Activated naive CD8-positive, alpha-beta T cell (primary cell): ENCODE data around the gene NOXO1.

ENCODE experiments used
- H3K27ac Mint-ChIP-seq: one replicate; pipeline ENCODE4 v1.8.0; 2021; ENCODE audit warnings: mixed read lengths
- H3K27me3 Mint-ChIP-seq: one replicate; pipeline ENCODE4 v1.8.0; 2021; ENCODE audit warnings: mixed read lengths
- H3K36me3 Mint-ChIP-seq: one replicate; pipeline ENCODE4 v1.8.0; 2021; ENCODE audit warnings: mixed read lengths
- H3K4me1 Mint-ChIP-seq: one replicate; pipeline ENCODE4 v1.8.0; 2021; ENCODE audit warnings: low read depth, mixed read lengths
- H3K4me3 Mint-ChIP-seq: one replicate; pipeline ENCODE4 v1.8.0; 2021; ENCODE audit warnings: mild to moderate bottlenecking, mixed read lengths
- H3K9me3 Mint-ChIP-seq: one replicate; pipeline ENCODE4 v1.8.0; 2021; ENCODE audit warnings: low read depth, mixed read lengths

The NOXO1 gene

DNA sequence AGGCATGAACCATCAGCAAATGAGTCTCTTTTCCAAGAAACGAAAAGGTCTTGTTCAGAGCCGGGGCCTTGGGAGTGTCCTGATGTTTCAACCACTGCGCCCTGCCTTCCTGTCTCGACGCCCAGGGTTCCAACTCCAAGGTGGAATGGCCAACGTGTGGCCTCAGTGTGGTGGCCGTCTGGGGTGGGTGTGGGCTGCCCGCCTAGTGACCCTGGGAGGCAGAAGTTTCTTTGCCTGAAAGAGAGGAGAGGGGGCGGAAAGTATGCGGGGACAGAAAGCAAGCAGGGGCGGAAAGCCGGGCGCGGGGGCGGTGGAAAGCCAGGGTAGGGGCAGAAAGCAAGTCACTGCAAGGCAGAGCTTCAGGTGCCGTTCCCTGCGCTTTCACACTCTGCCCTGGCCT lies 42.4 kb downstream of the NOXO1 start:
- Mint-ChIP-seq H3K9me3 (no peaks in the 10 kb centered on the region), H3K27ac (no peak overlapping the region), H3K27me3 (no peaks in the 10 kb centered on the region), H3K4me1 (peaks cover 13% of the 10 kb centered on the region), H3K4me3 (no peak overlapping the region), H3K36me3 (no peaks in the 10 kb centered on the region)

DNA sequence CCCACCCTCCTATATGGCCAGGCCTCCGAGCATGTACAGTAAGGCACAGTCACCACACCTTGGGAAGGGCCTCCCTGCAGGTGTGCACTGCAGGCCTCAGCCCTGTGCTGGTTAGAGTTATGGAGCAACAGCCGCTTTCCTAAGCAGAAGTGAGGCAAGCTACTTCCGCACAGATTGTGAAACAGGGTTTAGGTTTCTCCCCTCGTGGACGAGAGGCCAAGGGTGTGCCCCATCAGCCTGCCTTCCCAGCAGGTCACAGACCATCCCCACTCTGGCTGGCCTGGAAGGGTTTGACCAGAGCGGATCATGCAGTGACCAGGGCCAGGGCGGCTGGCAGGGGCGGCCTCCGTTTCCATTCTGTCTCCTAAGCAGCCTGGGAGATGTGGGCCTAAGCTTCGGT lies 43.0 kb downstream of the NOXO1 start:
- H3K27ac Mint-ChIP-seq, result no peak overlapping the region
- no peaks in the 10 kb centered on the region for H3K27me3 Mint-ChIP-seq
- no peaks in the 10 kb centered on the region for H3K9me3 Mint-ChIP-seq
- H3K36me3 Mint-ChIP-seq, result no peaks in the 10 kb centered on the region
- H3K4me1 Mint-ChIP-seq, result peaks cover 9% of the 10 kb centered on the region
- no peak overlapping the region for H3K4me3 Mint-ChIP-seq

DNA sequence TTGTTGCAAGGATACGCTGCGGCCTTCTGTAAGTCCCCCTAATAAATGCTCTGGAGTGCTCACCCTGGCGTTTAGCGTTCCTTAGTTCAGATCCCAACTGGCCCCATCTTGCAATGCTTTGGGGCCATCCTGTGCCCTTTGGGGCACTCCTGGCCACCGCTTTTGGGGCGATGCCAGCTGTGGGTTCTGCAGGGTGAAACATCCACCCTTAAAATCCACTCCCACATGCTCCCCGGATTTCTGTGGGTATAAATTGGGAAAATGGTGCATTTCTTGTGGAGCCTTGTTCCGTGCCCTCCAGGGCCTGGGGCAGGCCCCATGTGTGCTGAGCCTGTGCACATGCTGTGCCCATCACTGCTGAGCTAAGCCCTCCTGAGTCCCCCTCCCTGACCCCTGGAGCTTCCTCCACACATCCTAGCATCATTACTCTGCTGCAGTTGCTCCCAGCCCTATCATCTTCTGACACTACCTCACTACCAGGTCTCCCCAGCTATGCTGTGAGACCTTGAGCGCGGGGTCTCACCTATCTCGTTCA lies 44.3 kb downstream of the NOXO1 start:
- no peaks in the 10 kb centered on the region for H3K9me3 Mint-ChIP-seq
- no peaks in the 10 kb centered on the region for H3K27me3 Mint-ChIP-seq
- no peaks in the 10 kb centered on the region for H3K36me3 Mint-ChIP-seq
- no peak overlapping the region for H3K27ac Mint-ChIP-seq
- no peak overlapping the region for H3K4me3 Mint-ChIP-seq
- peaks cover 9% of the 10 kb centered on the region for H3K4me1 Mint-ChIP-seq

DNA sequence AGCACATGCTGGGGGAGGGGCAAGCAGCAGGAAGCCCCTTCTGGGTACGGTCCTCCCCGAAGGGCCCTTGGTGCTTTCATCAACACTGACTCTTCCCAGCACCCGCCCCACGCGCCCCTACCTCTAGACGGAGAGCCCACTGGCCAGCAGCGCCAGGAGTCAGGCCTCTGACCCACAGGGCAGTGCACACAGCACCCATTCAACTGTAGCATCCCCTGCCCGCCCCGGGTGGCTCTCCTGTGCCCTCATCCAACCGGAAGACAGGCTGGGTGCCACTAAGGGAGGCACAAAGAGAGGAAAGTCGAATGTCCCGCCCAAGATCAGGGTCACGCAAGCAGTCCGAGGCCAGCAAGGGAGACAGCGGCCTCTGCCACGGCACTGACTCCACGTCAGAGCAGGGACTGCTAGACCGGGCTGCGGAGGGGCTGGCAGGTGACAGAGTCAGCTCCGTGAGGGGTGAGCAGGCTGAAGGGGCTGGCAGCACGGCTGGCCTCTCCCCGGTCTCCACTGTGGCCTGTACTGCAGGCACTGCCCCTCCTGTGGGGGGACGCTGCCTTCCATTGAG lies 48.1 kb downstream of the NOXO1 start:
- H3K36me3 Mint-ChIP-seq, result no peaks in the 10 kb centered on the region
- H3K27me3 Mint-ChIP-seq, result no peaks in the 10 kb centered on the region
- peaks cover 2% of the 10 kb centered on the region for H3K4me1 Mint-ChIP-seq
- H3K9me3 Mint-ChIP-seq, result no peaks in the 10 kb centered on the region
- no peak overlapping the region for H3K27ac Mint-ChIP-seq
- no peak overlapping the region for H3K4me3 Mint-ChIP-seq

DNA sequence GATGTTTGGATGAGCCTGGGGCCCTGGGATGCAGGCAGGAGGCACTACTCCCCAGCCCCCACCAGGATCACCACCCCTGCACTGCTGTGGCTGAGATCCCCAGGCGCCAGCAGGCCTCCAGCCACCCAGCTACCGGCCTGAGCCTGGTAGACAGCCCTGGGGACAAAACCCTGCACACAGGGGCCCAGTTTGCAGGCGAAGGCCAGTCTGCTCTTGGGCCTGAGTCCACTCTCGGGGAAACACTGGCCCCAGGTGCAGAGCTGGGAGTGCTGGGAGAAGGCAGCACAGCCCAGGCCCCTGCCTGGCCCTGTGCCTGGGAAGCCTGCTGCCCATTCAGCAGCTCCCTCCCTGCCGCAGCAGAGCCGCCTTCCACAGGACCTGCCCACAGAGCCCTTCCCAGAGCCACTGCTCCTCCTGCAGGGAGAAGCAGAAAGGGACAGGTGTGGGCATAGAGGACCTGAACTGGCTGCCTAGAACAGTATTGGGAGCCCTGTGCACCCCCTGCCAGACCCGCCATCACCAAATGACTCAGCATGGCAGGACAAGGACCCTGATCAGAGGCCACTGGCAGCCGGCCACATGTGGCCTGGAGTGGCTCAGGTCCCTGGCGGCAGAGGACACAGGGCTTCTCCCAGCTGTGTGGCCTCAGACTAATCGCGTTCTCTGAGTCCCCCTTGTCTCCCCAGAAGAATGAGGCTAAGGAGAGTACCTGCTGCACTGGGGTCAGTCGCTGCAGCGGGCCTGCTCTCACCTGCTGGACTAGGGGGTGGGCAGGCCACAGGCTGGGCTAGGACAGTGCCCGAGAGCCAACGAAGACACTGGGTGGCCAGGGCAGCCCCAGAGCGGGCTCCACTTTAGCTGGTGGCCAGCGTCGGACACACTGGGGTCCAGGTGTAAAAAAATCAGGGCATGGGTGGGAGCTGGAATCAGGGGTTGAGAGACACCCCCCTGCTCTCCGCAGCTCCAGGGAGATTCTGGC lies 48.9 kb downstream of the NOXO1 start:
- Mint-ChIP-seq H3K4me3 (no peak overlapping the region), H3K4me1 (peaks cover 2% of the 10 kb centered on the region), H3K27me3 (no peaks in the 10 kb centered on the region), H3K9me3 (no peaks in the 10 kb centered on the region), H3K36me3 (no peaks in the 10 kb centered on the region), H3K27ac (no peak overlapping the region)

- no peak overlapping the region for H3K4me3 Mint-ChIP-seq
- H3K27me3 Mint-ChIP-seq, result no peaks in the 10 kb centered on the region
- H3K9me3 Mint-ChIP-seq, result no peaks in the 10 kb centered on the region
- peaks cover 2% of the 10 kb centered on the region for H3K4me1 Mint-ChIP-seq
- H3K27ac Mint-ChIP-seq, result no peak overlapping the region
- no peaks in the 10 kb centered on the region for H3K36me3 Mint-ChIP-seq
These were observed 50.9 kb downstream of the NOXO1 start for GRCh38 chr16:1930338-1930720.

DNA sequence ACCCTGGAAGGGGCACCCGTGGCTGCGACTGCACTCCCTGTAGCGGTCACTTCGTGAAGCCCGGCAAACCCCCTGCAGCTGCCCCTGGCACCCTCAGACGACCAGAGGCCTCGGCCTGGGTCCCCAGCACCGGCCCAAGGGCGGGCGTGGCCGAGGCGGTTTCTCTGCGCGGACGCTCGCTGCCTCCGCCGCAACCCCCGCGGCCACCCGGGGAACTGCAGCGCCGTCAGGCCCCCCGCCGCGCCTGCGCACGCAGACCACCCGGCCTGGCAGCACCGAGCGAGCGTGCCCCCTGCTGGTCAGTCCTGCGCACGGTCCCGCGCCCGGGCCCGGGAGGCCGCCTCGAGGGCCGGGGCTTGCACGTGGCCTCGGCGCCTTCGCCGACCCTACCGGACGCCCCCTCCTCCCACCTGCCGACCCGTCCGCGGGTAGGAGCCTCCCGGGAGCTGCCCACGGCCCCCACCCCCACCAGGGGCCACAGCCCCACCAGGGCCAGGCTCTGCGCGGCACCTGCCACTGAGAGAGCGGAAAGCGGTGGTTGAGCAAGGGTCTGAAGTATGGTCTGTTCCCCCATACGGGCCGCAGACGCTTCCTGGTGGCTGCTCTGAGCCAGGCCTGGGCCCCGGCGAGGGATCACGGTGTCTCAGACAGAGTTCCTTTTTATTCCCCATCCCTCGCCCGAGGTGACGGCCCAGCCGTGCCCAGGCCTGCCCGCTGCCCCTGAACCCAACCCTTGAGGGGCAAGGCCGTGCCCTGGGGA lies 51.5 kb downstream of the NOXO1 start:
- Mint-ChIP-seq H3K36me3 (no peaks in the 10 kb centered on the region), H3K27me3 (no peaks in the 10 kb centered on the region), H3K27ac (no peak overlapping the region), H3K4me3 (no peak overlapping the region), H3K9me3 (no peaks in the 10 kb centered on the region), H3K4me1 (peaks cover 2% of the 10 kb centered on the region)

GRCh38 chr16:1929105-1929504 lies 52.2 kb downstream of the NOXO1 start:
- Mint-ChIP-seq H3K27ac (no peak overlapping the region), H3K36me3 (no peaks in the 10 kb centered on the region), H3K27me3 (no peaks in the 10 kb centered on the region), H3K9me3 (no peaks in the 10 kb centered on the region), H3K4me1 (peaks cover 2% of the 10 kb centered on the region), H3K4me3 (peak overlapping the region; percentile 81)
